ENCODE measurements around the gene SPAG8.
A peak's percentile ranks its signal among the peaks of the same experiment; 100 is the strongest.

SPAG8 gene, protein sequence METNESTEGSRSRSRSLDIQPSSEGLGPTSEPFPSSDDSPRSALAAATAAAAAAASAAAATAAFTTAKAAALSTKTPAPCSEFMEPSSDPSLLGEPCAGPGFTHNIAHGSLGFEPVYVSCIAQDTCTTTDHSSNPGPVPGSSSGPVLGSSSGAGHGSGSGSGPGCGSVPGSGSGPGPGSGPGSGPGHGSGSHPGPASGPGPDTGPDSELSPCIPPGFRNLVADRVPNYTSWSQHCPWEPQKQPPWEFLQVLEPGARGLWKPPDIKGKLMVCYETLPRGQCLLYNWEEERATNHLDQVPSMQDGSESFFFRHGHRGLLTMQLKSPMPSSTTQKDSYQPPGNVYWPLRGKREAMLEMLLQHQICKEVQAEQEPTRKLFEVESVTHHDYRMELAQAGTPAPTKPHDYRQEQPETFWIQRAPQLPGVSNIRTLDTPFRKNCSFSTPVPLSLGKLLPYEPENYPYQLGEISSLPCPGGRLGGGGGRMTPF

GRCh38 chr9:35812025-35812602 lies at the start of gene SPAG8:
Gene SPAG8, minus strand, starts transcription at chr9:35812262. Its CDS starts 115 bp downstream, at chr9:35812147.
- peak; percentile 88 for DNase-seq (ENCODE audit: low read depth)

GRCh38 chr9:35861161-35861897 lies 49.3 kb upstream of the SPAG8 start:
- no peak for DNase-seq (ENCODE audit: low read depth)

DNA sequence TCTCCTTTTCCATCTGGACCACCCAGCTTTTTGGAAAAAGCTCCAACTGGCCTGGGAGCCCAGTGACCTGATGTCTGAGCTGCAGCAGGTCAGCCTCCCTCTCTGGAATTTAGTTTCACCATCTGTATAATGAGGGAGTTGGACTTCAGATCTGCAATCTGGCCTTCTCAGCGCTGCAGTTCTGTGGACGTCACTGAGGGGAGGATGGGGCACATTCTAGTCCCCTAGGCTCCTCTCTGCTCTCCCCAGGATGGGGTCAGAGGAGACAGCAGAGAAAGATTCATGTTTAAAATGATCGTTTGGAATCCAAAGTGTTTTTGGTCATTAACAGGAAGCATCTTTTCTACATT lies 47.9 kb upstream of the SPAG8 start:
- DNase-seq (ENCODE audit: low read depth): no peak

- DNase-seq (ENCODE audit: low read depth): no peak
Observed at GRCh38 chr9:35859310-35859989, 47.4 kb upstream of the SPAG8 start.

DNA sequence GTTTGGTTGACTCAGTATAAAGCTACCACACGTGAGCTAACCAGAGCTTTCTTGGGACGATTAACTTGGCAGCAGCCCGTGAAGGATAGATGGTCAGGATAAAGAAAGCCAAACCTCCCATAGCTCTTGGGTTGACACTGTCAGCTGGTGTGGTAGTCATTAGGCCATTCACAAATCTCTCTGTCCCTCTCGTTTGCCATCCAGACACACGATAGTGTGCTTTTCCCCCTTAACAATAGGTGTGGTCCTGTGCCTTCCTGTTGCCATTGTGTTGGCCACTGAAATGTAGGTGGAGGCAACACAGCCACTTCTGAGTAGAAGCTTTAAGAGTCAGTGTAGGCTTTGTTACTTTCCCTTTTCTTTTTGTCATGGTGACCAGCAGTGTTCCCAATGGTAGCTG lies 46.4 kb upstream of the SPAG8 start:
- DNase-seq (ENCODE audit: low read depth): no peak

- no peak for DNase-seq (ENCODE audit: low read depth)
Observed at GRCh38 chr9:35856882-35857281, 44.8 kb upstream of the SPAG8 start.

GRCh38 chr9:35856206-35856605 lies 44.1 kb upstream of the SPAG8 start:
- DNase-seq (ENCODE audit: low read depth): no peak

- no peak for DNase-seq (ENCODE audit: low read depth)
Observed at GRCh38 chr9:35854091-35854762, 42.2 kb upstream of the SPAG8 start.

- DNase-seq (ENCODE audit: low read depth): no peak
Observed at GRCh38 chr9:35852876-35853865, 41.1 kb upstream of the SPAG8 start.

- DNase-seq (ENCODE audit: low read depth): no peak
Observed at GRCh38 chr9:35852267-35852815, 40.3 kb upstream of the SPAG8 start.

DNA sequence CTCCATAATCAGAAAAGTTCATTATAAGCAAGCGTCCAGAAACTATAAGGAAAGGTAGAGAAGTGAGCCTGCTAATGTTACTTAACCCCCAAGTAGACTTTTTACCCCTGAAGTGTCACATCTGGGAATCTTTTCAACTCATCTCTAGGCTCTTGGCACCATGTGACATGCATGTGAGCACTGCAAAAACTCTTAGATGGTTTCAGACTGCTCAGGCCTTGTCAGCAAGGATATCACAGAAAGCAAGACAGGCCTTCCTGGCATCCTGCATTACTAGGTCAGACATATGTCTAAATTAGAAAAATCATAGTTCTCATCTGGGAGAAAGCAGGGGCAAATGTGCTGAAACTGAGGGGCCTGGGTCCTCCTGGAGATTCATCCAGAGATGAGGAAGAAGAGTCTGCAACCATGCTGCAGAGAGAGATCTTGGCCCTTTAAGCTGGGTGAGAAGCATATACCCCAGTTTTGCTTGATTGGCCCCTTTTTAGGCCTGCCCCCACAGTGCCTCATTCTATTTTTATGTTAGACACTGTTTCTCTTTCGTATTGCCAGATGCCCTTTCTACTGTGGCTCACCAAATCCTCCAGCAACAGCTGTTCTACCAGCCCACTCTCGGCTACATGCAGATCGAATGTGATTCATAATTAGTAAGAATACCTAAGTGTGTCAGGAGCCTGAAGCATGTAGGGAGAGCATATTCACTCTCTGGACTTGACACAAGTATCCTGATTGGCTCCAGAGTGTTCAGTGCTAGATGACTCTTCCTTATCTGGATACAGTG lies 35.9 kb upstream of the SPAG8 start:
- DNase-seq (ENCODE audit: low read depth): no peak

DNA sequence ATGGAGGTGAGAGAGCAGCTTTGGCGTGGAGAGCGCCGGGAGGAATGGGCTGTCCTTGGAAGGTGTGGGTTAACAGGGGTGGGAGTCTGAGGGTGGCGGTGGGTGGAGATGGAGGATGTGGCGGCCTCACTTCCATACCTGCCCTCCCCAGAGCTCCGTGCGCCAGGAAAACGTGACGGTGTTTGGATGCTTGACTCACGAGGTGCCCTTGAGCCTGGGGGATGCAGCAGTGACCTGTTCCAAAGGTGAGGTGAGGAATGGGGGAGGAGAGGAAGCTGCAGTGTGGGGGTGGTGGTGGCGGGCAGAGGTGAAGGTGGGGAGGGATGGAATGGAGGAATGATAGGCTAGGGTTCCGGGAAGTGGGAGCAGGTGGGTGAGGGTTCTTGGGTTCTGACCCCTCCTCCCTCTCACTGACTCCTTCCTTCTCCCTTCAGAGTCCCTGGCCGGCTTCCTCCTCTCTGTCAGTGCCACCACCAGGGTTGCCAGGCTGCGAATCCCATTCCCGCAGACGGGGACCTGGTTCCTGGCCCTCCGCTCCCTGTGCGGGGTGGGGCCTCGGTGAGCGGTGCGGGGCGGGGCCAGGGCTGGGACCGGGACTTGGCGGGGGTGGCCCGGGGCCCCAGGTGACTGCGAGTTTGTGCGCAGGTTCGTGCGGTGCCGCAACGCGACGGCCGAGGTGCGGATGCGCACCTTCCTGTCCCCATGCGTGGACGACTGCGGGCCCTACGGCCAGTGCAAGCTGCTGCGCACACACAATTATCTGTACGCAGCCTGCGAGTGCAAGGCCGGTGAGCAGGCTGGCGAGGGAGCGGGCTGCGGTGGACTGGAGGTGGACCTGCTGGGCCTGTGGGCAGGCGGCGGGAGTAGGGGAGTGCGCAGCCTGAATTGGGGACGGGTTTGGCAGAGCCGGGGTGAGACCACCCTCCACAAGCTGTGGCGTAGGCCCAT lies 34.0 kb upstream of the SPAG8 start:
- no peak for DNase-seq (ENCODE audit: low read depth)

GRCh38 chr9:35844628-35845270 lies 32.7 kb upstream of the SPAG8 start:
- no peak for DNase-seq (ENCODE audit: low read depth)

DNA sequence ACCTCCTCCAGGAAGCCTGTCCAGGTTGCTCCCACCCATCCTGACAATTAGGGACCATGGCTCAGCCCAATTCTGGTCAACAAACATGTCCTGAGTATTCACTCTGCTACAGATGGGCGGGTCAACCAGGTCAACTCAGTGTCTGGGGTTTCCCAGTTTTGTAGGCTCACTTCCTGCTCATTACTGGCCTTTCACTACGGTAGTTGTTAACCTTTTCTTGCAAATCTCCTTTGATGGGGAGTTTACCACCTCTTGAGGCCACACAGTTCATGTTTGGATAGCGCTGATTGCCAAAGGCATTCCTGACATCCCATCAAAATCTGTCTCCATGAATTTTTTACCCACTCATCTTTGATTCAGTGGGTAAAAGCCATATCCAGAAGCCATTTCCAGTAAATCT lies 30.7 kb upstream of the SPAG8 start:
- no peak for DNase-seq (ENCODE audit: low read depth)

DNA sequence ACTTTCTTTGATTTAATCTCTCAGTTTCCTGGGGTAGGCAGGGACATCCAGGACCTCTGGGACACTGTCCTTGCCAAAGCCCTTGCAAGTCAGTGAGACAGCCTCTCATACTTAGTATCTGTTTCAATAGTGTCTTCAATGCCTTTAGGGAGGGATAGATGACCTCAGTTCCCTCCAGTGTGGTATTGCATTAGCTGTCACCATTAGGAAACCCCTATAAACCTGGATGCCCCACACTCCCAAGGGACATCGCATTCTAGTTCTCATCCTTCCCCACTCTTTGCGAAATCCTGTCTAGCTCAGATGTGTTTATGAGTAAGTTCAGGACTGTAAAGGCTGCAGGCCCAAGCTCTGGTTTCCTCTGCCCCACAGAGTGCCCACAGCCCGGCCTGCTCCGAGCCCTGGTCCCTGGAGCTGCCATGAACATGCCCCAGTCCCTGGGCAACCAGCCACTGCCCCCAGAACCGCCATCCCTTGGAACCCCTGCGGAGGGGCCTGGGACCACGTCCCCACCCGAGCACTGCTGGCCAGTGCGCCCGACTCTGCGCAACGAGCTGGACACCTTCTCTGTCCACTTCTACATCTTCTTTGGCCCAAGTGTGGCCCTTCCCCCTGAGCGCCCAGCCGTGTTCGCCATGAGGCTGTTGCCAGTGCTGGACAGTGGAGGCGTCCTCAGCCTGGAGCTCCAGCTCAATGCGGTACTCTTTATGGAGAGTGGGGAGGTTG lies 30.1 kb upstream of the SPAG8 start:
- DNase-seq (ENCODE audit: low read depth): no peak

DNA sequence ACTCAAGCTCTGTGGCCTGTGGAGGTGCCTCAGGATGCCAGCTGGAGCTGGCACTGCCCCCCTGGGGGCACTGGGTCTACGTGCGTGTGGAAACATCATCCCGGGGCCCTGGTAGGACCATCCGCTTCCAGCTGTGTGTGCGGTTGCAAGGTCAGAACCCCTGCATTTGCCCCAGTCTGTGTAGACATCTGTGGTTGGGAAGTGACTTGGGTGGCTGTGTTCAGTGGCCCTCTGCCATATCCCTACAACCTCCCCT lies 29.5 kb upstream of the SPAG8 start:
- no peak for DNase-seq (ENCODE audit: low read depth)

GRCh38 chr9:35840881-35841644 lies 29.0 kb upstream of the SPAG8 start:
- no peak for DNase-seq (ENCODE audit: low read depth)
